Naive B cell (primary cell): ENCODE data around the gene CROCC. TPM values are rescaled to one million over a fixed set of nuclear protein-coding genes. Genes with fewer than 3 reads are reported as not detected.
"Not testable (repeated sequence)": the region's sequence is repeated elsewhere in the genome, so short reads cannot be mapped to it uniquely, and the experiment has no call there.

Source experiments
- ATAC-seq, 2 donors: fragments of 150-1000 bp; cut with Tn5 transposase; 2 replicates each; pipeline ENCODE4 v1.10.0; 2021; ENCODE audit warnings: low read depth in 2 of 2, mild to moderate bottlenecking in 2 of 2, moderate library complexity in 2 of 2
- DNase-seq: peaks from one replicate; pipeline ENCODE4 v3.0.0; 2022
- H3K27ac Mint-ChIP-seq, 6 donors: one replicate each; pipeline ENCODE4 v1.8.0; 2020 to 2022; ENCODE audit warnings: mild to moderate bottlenecking in 6 of 6, mixed read lengths in 6 of 6, moderate library complexity in 5 of 6, inconsistent platforms in 2 of 6
- H3K27me3 Mint-ChIP-seq, 3 donors: one replicate each; pipeline ENCODE4 v1.8.0; 2021 to 2022; ENCODE audit warnings: mixed read lengths in 3 of 3, mild to moderate bottlenecking in 1 of 3
- H3K36me3 Mint-ChIP-seq, 2 donors: one replicate each; pipeline ENCODE4 v1.8.0; 2020 to 2022; ENCODE audit warnings: mixed read lengths in 2 of 2, inconsistent platforms in 1 of 2, mild to moderate bottlenecking in 1 of 2
- H3K4me1 Mint-ChIP-seq, 3 donors: one replicate each; pipeline ENCODE4 v1.8.0; 2020 to 2022; ENCODE audit warnings: mixed read lengths in 3 of 3, inconsistent platforms in 1 of 3, mild to moderate bottlenecking in 1 of 3, moderate library complexity in 1 of 3
- H3K4me3 Mint-ChIP-seq, 8 donors: one replicate each; pipeline ENCODE4 v1.8.0; 2020 to 2022; ENCODE audit warnings: mild to moderate bottlenecking in 8 of 8, mixed read lengths in 8 of 8, moderate library complexity in 8 of 8, inconsistent platforms in 2 of 8
- H3K9me3 Mint-ChIP-seq, 7 donors: one replicate each; pipeline ENCODE4 v1.8.0; 2020 to 2022; ENCODE audit warnings: mixed read lengths in 7 of 7, mild to moderate bottlenecking in 5 of 7, inconsistent platforms in 2 of 7, moderate library complexity in 1 of 7
- polyA plus RNA-seq, 6 donors: library from polyadenylated mRNA; unstranded; fragments of 300-500 nt; fragmentation: Illumina TruSeq; gene quantifications; one replicate each; pipeline ENCODE4 v1.2.3, GENCODE V29; 2021; ENCODE audit warnings: low read depth in 6 of 6

Gene CROCC, protein sequence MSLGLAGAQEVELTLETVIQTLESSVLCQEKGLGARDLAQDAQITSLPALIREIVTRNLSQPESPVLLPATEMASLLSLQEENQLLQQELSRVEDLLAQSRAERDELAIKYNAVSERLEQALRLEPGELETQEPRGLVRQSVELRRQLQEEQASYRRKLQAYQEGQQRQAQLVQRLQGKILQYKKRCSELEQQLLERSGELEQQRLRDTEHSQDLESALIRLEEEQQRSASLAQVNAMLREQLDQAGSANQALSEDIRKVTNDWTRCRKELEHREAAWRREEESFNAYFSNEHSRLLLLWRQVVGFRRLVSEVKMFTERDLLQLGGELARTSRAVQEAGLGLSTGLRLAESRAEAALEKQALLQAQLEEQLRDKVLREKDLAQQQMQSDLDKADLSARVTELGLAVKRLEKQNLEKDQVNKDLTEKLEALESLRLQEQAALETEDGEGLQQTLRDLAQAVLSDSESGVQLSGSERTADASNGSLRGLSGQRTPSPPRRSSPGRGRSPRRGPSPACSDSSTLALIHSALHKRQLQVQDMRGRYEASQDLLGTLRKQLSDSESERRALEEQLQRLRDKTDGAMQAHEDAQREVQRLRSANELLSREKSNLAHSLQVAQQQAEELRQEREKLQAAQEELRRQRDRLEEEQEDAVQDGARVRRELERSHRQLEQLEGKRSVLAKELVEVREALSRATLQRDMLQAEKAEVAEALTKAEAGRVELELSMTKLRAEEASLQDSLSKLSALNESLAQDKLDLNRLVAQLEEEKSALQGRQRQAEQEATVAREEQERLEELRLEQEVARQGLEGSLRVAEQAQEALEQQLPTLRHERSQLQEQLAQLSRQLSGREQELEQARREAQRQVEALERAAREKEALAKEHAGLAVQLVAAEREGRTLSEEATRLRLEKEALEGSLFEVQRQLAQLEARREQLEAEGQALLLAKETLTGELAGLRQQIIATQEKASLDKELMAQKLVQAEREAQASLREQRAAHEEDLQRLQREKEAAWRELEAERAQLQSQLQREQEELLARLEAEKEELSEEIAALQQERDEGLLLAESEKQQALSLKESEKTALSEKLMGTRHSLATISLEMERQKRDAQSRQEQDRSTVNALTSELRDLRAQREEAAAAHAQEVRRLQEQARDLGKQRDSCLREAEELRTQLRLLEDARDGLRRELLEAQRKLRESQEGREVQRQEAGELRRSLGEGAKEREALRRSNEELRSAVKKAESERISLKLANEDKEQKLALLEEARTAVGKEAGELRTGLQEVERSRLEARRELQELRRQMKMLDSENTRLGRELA (N-terminal part only)
- 1 to 10 TPM; 1.4 to 4.0 (median 2.3) TPM for polyA plus RNA-seq

DNA sequence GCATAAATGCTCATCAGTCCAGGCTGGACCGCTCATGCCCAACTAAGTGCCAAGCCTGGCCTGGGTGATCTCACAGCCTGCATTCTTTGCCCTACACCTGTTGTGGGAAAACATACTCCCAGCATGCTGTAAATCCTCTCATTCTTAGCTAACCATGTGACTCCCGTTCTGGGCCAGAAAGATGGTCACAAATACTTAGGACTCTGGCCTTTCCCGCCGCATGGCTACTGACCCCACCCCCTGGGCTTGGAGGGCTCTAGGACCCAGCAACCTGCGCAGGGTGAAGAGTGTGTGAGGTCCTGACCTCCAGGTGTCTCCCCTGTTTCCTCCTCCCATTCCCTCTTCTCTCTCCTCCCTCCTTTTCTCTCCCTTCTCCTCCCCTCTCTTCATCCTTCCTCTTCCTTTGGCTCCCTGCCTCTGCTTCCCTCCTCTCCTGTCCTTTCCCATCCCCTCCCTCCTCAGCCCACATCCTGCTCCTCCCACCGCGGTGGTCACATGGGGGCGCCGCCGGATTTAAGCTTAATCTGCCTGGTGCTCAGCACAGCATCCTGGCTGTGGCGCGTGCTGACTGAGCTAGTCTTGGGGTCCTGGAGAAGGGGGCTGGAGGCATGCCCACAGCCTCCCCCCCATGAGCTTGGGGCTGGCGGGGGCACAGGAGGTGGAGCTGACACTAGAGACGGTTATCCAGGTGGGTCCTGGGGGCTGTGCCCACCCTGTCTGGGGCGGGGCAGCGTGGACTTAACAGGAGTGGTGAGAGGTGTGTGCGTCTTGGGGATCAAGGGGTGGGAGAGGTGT is at the start of gene CROCC:
TSS of gene CROCC (plus strand) at position 541 of the 795 bp plus-strand sequence. CDS start at position 629, 88 bp downstream.
- Mint-ChIP-seq H3K9me3 (no peaks in the 10 kb centered on the region), H3K36me3 (no peaks in the 10 kb centered on the region), H3K27ac (peak within 1 kb of the TSS in 5 of 6 donors; percentile 33 to 94 (median 69)), H3K4me1 (peaks cover 27 to 31% (median 30%) of the 10 kb centered on the region in 3 donors), H3K27me3 (no peaks in the 10 kb centered on the region), H3K4me3 (peak within 1 kb of the TSS; percentile 30 to 84 (median 66))
- ATAC-seq (peak; percentile 63 to 64), DNase-seq (no peak)

DNA sequence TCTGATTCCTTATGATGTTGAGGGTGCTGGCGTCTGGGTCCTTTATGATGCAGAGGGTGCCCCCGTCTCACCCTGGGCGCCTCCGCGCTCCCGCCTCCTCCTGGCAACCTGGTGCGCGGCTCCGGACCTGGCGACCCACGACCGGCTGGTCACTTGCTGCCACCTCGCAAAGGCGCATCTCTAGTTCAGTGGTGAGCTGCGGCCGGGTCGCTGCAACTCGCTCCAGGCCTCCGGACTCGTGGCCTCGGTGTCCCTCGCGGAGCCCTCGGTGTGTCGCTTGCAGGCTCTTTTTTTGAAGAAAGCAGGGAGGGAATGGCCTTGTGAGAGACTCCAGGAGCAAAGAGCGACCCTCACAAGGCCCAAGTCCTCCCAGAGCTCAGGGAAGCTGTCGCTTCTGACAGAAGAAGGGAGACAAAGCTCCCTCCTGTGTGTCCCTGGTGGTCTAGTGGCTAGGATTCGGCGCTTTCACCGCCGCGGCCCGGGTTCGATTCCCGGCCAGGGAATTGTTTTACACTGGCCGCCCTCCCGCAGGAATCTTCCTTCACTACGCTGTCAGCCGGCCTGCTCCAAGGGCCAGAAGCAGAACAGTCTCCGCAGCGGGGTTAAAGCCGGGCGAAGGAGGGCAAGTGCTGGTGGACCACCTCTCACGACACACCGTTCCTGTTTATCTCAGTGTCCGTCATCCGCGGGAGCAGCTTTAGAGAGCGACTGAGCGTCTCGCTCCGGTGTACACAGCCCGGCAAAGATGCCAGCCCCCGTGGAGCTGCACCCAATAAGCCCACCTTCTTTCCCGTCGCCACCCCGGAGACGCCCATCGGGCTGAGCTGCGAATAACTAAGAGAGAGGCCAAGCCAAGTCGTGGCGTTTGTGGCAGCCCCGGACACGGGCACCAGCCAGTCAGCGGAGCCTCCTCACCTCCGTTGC is 49.3 kb upstream of the CROCC start:
- ATAC-seq (peak; percentile 45 to 74), DNase-seq (peak; percentile 19)
- peaks cover 0 to 13% (median 11%) of the 10 kb centered on the region in 3 donors for H3K4me1 Mint-ChIP-seq
- H3K9me3 Mint-ChIP-seq, H3K36me3 Mint-ChIP-seq: not testable (repeated sequence)
- peaks cover 13 to 22% (median 14%) of the 10 kb centered on the region in 3 donors for H3K27me3 Mint-ChIP-seq
- H3K27ac Mint-ChIP-seq, result peak overlapping the region in 3 of 6 donors; percentile 64 to 94 (median 74)
- H3K4me3 Mint-ChIP-seq, result peak overlapping the region; percentile 80 to 93 (median 88)

DNA sequence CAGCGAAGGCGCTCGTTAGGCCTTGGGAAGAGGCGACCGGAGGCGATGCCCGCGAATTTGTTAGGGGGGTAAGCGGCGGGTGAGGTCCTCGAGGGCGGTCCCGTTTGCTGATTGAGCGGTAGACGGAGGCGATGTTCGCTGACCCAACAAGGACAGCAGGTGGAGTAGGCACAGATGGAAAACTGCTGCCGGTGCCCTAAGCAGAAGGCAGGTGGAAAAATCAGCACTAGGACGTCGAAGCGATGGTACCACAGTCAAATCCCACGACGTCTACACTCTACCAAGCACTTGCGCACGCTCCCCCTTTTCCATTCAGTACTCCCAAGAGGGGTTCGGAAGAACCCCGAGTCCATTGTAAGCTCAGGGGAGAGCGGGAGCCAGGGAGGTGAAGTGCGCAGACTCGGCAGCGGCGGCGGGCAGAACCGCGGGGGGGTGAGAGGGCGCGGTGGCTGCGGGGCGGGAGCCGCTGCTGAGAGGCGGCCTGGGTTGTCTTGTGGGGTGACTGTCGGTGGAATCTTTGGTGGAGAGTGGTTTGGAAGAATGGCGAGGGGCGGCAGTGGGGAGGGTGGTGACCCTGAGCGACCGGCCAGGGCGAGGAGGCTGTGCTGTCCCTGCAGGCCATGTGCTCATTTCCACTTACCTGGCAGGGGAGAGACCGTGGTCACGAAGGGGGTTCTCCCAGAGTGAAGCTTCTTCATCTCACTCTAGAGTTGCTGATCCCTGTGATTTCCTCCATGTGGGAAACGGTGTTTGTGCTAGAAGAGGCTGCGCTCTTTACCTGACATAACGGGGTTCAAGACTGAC is 48.5 kb upstream of the CROCC start:
- H3K27ac Mint-ChIP-seq, result peak overlapping the region in 5 of 6 donors; percentile 28 to 94 (median 59)
- peak; percentile 50 for DNase-seq

DNA sequence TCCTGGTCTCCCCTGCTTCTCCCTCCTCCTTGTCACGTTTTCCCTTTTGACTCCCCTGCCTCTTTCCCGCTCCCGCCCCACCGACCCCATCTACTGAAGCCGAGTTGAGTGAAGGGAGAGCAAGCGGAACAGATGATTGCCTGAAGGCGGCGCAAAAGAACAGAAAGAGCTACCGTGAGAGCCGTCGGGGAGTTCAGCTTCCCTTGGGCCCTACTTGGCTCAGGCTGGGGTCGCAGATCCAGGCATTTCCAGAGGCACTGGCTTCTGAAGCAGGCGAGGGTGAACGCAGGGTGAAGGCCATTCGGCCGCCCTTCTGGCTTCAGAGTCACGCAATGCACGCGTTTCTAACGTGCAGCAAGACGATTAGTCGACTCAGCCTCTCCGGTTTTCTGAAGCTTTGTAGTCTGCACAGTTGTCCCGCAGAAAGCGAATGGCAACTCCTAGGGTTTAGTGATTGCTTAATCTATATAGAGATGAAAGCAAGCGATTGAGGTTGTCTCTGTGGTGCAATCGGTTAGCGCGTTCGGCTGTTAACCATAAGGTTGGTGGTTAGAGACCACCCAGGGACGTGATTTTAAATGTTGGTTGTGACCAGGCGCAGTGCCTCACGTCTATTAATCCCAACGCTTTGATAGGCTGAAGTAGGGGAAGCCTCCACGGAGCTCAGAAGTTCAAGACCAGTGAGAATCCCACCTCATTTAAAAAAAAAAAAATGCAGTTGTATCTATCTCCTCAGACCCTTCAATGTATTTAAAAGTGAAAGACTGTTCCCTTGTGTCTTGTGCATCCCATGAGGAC is 46.6 kb upstream of the CROCC start:
- H3K27ac Mint-ChIP-seq, DNase-seq, H3K9me3 Mint-ChIP-seq, H3K4me1 Mint-ChIP-seq, ATAC-seq, H3K36me3 Mint-ChIP-seq: not testable (repeated sequence)
- peaks cover 13 to 35% (median 14%) of the 10 kb centered on the region in 3 donors for H3K27me3 Mint-ChIP-seq
- peak overlapping the region in 2 of 8 donors; percentile 46 to 61 for H3K4me3 Mint-ChIP-seq

More for the DNA sequence above, 48.5 kb upstream of the CROCC start:
- H3K9me3 Mint-ChIP-seq, H3K36me3 Mint-ChIP-seq: not testable (repeated sequence)
- ATAC-seq, result peak; percentile 57 to 63
- Mint-ChIP-seq H3K4me3 (peak overlapping the region; percentile 80 to 93 (median 88)), H3K4me1 (peaks cover 0 to 13% (median 9%) of the 10 kb centered on the region in 3 donors), H3K27me3 (peaks cover 13 to 22% (median 14%) of the 10 kb centered on the region in 3 donors)

DNA sequence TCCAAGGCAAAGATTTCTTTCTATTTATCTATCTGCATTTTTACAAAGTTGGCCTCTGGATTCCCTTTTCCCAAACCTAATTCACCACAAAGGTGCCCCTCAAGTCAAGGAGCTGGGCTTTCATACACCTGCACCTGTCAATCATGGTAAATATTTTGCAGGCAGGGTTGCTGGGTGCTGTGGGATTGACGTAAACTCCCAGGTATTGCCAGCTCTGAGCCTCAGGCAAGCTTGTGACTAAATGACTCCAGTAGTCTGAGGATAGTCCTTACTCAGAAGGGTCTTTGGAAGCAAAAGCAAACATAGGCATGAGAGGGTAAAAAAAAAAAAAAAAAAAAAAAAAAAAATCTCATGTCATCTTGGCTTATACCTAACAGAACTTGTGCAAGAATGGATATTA is 40.0 kb upstream of the CROCC start:
- not testable (repeated sequence) for H3K4me1 Mint-ChIP-seq, H3K9me3 Mint-ChIP-seq, H3K36me3 Mint-ChIP-seq, DNase-seq, H3K4me3 Mint-ChIP-seq, H3K27ac Mint-ChIP-seq, ATAC-seq
- peaks cover 18 to 26% (median 22%) of the 10 kb centered on the region in 3 donors for H3K27me3 Mint-ChIP-seq

DNA sequence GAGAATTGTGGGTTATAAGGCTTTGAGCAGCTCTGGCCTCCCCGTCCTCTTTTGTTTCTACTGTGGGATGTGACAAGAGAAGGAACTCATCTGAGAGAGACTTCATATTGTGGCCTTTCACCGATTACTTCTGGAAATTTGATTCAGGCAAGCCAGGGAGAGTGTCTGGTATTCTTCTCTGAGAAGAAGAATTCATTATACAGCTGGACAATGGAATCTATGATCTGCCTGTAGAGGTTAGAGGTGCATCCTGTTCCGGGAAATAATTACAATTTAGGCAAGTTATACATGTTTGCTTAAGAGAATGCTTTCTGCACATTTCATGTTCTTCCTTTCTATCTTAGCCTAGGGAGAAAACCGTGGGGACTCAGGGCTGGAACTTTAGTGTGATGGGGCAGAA is 38.7 kb upstream of the CROCC start:
- H3K27me3 Mint-ChIP-seq, result peaks cover 18 to 26% (median 22%) of the 10 kb centered on the region in 3 donors
- no peak for DNase-seq
- no peaks in the 10 kb centered on the region for H3K9me3 Mint-ChIP-seq
- peak overlapping the region in 1 of 6 donors; percentile 32 for H3K27ac Mint-ChIP-seq
- no peak for ATAC-seq
- no peaks in the 10 kb centered on the region for H3K36me3 Mint-ChIP-seq
- peaks cover 0 to 3% (median 0%) of the 10 kb centered on the region in 3 donors for H3K4me1 Mint-ChIP-seq
- no peak overlapping the region for H3K4me3 Mint-ChIP-seq

DNA sequence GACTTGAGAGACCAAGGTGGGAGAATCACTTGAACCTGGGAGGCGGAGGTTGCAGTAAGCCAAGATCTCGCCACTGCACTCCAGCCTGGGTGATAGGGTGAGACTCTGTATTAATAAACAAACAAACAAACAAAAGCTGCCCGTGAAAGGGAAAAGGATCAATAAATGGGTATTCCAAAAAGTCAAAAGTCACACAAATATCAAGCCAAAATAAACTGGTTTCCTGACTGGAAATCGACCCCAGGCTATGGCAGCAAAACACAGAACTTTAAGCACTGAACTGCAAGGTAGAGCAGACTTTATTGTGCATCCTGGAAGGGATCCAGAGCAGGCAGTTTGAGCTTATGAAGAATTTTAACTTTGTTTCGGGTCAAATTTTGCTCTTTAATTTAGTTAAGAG is 37.2 kb upstream of the CROCC start:
- not testable (repeated sequence) for H3K9me3 Mint-ChIP-seq, DNase-seq, H3K36me3 Mint-ChIP-seq, H3K27ac Mint-ChIP-seq, ATAC-seq, H3K4me3 Mint-ChIP-seq
- peaks cover 18 to 22% (median 19%) of the 10 kb centered on the region in 3 donors for H3K27me3 Mint-ChIP-seq
- H3K4me1 Mint-ChIP-seq, result peaks cover 6 to 18% (median 7%) of the 10 kb centered on the region in 3 donors

DNA sequence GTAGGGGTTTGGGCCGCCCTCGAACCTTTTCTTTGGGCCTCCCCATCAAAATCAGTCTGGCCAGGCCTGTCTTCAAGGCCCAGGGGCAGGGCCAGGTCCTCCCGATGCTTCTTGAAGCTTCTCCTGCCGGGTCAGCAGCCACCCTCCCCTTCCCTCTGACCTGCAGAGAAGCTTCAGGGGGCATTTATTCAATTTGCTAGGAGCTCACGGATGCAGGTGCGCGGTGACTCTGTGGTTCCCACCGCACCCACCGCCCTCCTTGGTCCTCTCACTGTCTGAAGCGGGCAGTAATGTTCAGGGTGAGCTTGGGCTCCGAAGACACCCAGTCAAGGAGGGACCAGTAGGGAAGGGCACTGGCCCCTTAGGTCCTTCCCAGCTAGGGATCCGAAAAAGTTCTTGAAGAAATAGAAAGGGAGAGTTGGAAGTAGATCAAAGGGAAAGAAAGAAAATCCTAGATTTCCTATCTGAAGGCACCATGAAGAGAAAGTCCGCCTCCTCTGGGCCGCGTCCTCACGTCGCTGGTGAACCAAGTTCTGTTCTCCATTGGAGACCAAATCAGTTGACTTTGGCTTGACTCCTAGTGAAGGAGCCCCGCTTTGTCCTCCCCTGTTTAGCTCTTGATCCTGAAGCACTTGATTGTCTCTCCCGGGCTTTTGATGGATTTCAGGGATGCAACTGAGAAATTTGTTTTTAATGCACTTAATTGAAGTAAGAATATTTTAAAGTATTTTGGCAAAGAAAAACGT is 34.7 kb upstream of the CROCC start:
- ATAC-seq, result no peak
- Mint-ChIP-seq H3K4me1 (peaks cover 7 to 33% (median 11%) of the 10 kb centered on the region in 3 donors), H3K4me3 (peak overlapping the region in 5 of 8 donors; percentile 6 to 66 (median 27)), H3K27ac (peak overlapping the region in 2 of 6 donors; percentile 40 to 59), H3K36me3 (no peaks in the 10 kb centered on the region), H3K27me3 (peaks cover 2 to 15% (median 12%) of the 10 kb centered on the region in 3 donors), H3K9me3 (no peaks in the 10 kb centered on the region)
- no peak for DNase-seq

DNA sequence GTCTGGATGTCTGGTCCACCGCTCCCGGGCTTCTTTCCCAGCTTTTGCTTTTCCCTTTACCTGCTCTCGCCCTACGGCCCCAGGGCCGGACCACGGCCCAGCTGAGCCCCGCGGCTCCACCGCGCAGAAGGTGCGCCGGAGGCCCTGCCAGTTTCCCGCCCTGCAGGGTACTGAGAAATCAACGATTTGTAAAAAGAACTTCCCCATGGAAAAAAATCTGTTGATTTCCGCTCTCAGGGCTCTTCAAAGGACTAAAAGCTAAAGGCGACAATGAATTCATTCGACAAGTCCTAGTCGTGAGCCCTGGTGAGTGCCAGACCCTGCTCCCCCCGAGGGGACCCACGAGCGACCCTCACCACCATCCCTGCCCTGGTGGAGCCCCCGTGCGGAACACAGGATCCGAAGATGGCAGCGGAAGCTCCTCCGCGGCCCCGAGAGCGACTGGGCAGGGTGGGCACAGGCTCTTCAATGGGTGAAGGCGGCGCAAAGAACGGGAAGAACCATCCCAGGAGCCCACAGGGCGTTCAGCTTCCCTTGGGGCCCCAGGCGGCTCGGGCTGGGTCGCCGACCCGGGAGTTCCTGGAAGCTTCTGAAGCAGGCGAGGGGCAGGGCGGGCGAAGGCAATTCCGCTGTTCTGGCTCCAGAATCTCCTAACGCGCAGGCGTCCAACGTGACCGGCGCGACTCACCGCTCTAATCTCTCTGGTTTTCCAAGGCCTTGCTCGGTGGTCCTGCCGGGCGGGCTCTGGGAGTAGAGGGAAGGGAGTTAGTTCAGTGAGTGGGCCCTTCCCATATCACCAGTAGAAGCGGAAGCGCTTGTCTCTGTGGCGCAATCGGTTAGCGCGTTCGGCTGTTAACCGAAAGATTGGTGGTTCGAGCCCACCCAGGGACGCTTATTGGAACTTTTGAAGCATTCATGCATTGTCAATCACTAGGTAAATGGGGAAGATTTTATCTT is 32.6 kb upstream of the CROCC start:
- H3K27me3 Mint-ChIP-seq, result peaks cover 0 to 7% (median 0%) of the 10 kb centered on the region in 3 donors
- H3K9me3 Mint-ChIP-seq, result no peaks in the 10 kb centered on the region
- H3K36me3 Mint-ChIP-seq, result no peaks in the 10 kb centered on the region
- peak overlapping the region; percentile 90 to 99 (median 96) for H3K4me3 Mint-ChIP-seq
- DNase-seq (peak; percentile 55), ATAC-seq (peak; percentile 72 to 77)
- H3K27ac Mint-ChIP-seq, result peak overlapping the region; percentile 81 to 99 (median 96)
- H3K4me1 Mint-ChIP-seq, result peaks cover 7 to 34% (median 11%) of the 10 kb centered on the region in 3 donors
